Fibroblast of the conjunctiva (primary cell): ENCODE results near the gene OR8G1.
"Not testable (repeated sequence)": the region's sequence is repeated elsewhere in the genome, so short reads cannot be mapped to it uniquely, and the experiment has no call there.

Experiments
- DNase-seq: peaks from one replicate; pipeline ENCODE4 v3.0.0-alpha.2; 2010; ENCODE audit warnings: low read depth

OR8G1 gene

GRCh38 chr11:124240621-124241397 lies at the start of gene OR8G1:
Gene OR8G1 (plus strand): TSS chr11:124241095. CDS start chr11:124249676, 8,581 bp downstream.
- DNase-seq, result no peak

GRCh38 chr11:124193221-124194010 lies 47.5 kb upstream of the OR8G1 start:
- no peak for DNase-seq

GRCh38 chr11:124194293-124195188 lies 46.4 kb upstream of the OR8G1 start:
- DNase-seq, result peak; percentile 13

GRCh38 chr11:124195189-124195734 lies 45.6 kb upstream of the OR8G1 start:
- peak; percentile 68 for DNase-seq

GRCh38 chr11:124197999-124198398 lies 42.9 kb upstream of the OR8G1 start:
- no peak for DNase-seq

- DNase-seq, result no peak
These were observed 42.0 kb upstream of the OR8G1 start for GRCh38 chr11:124198897-124199296.

- no peak for DNase-seq
These were observed 41.2 kb upstream of the OR8G1 start for GRCh38 chr11:124199702-124200101.

GRCh38 chr11:124200671-124201070 lies 40.2 kb upstream of the OR8G1 start:
- no peak for DNase-seq

GRCh38 chr11:124202951-124203350 lies 37.9 kb upstream of the OR8G1 start:
- DNase-seq, result no peak

- no peak for DNase-seq
These were observed 36.9 kb upstream of the OR8G1 start for GRCh38 chr11:124204008-124204407.

GRCh38 chr11:124207102-124207792 lies 33.6 kb upstream of the OR8G1 start:
- DNase-seq, result no peak

GRCh38 chr11:124209824-124210357 lies 31.0 kb upstream of the OR8G1 start:
- DNase-seq, result no peak

GRCh38 chr11:124210421-124210820 lies 30.5 kb upstream of the OR8G1 start:
- no peak for DNase-seq

GRCh38 chr11:124211321-124211720 lies 29.6 kb upstream of the OR8G1 start:
- no peak for DNase-seq

GRCh38 chr11:124214027-124214426 lies 26.9 kb upstream of the OR8G1 start:
- DNase-seq, result no peak

- no peak for DNase-seq
These were observed 21.8 kb upstream of the OR8G1 start for GRCh38 chr11:124219126-124219525.

GRCh38 chr11:124222407-124222806 lies 18.5 kb upstream of the OR8G1 start:
- DNase-seq, result no peak

GRCh38 chr11:124224618-124225423 lies 16.1 kb upstream of the OR8G1 start:
- DNase-seq, result not testable (repeated sequence)

GRCh38 chr11:124225471-124225870 lies 15.4 kb upstream of the OR8G1 start:
- no peak for DNase-seq

GRCh38 chr11:124233376-124233775 lies 7.5 kb upstream of the OR8G1 start:
- DNase-seq, result no peak
